ENCODE results near the gene NRF1. TPM values are rescaled to one million over a fixed set of nuclear protein-coding genes. Genes with fewer than 3 reads are reported as not detected.

NRF1 gene
- total and polyA plus RNA-seq, 2 of the 8 experiments (the other 6 are each of a cell fraction or from before 2014, with no cell fraction given), result 18.2 to 21.4 TPM

- Histone ChIP-seq H3K79me1 (ENCODE audit: low read depth, low read length) (no peaks in the 10 kb centered on the region), H3K9ac (replicated peaks in 1 of 4; ENCODE audit: extremely low read depth in 1 of 4, low read depth in 3 of 4, low read length in 3 of 4) (no peak overlapping the region; a peak in 1 of 7 replicates), H3K4ac (replicated peaks; ENCODE audit: insufficient read length, low read depth, low read length) (no peak overlapping the region), H2BK15ac (ENCODE audit: low read length) (no peak overlapping the region), H2AFZ (ENCODE audit: low read length) (no peak overlapping the region), H4K20me1 (replicated peaks in 1 of 2; ENCODE audit: control insufficient read depth in 1 of 2, insufficient read depth in 2 of 2, low read length in 2 of 2) (no peaks in the 10 kb centered on the region), H2BK120ac (replicated peaks; ENCODE audit: low read depth, low read length) (no peak overlapping the region), H4K5ac (ENCODE audit: insufficient read length, low read depth, low read length) (no peak overlapping the region), H4K91ac (replicated peaks; ENCODE audit: insufficient read length, low read length) (no peak overlapping the region), H3K56ac (replicated peaks; ENCODE audit: insufficient read length, low read depth, low read length) (no peak overlapping the region), H4K8ac (ENCODE audit: extremely low read depth, insufficient read depth, low read length) (no peak overlapping the region), H2BK12ac (ENCODE audit: low read depth, low read length) (no peak overlapping the region), H3K18ac (ENCODE audit: extremely low read depth, low read length) (no peak overlapping the region), H3K4me2 (ENCODE audit: insufficient read depth in 1 of 2, low read depth in 2 of 2, low read length in 2 of 2) (no peak overlapping the region), H3K27me3 (replicated peaks in 1 of 4; ENCODE audit: control insufficient read depth in 3 of 4, extremely low read depth in 1 of 4, insufficient read depth in 3 of 4, low read length in 3 of 4) (no peaks in the 10 kb centered on the region), H3K27ac (ENCODE audit: low read depth, low read length) (no peak overlapping the region), H3K23ac (ENCODE audit: insufficient read length) (no peak overlapping the region), H3K4me1 (replicated peaks in 1 of 4; ENCODE audit: control insufficient read depth in 3 of 4, insufficient read depth in 4 of 4, low read length in 3 of 4) (0 out of 7 replicates have a peak, but pooled peaks cover 0 to 2% (median 0%) of the 10 kb centered on the region in 4 experiments), H2BK20ac (ENCODE audit: low read length) (no peak overlapping the region), H3K14ac (ENCODE audit: insufficient read length) (no peak overlapping the region), H2AK5ac (ENCODE audit: low read depth, low read length) (no peak overlapping the region), H3K4me3 (ENCODE audit: extremely low read depth in 1 of 4, insufficient read depth in 2 of 4, low read depth in 3 of 4, low read length in 4 of 4) (no peak overlapping the region), H2BK5ac (ENCODE audit: low read depth, low read length) (no peak overlapping the region), H3K9me3 (ENCODE audit: insufficient read depth in 2 of 2, low read depth in 1 of 2, low read length in 1 of 2) (no peaks in the 10 kb centered on the region), H3K79me2 (ENCODE audit: control insufficient read depth in 1 of 2, insufficient read depth in 2 of 2, low read length in 2 of 2) (no peaks in the 10 kb centered on the region), H3K23me2 (ENCODE audit: low read depth, low read length) (no peaks in the 10 kb centered on the region), H3K36me3 (ENCODE audit: control insufficient read depth in 2 of 4, insufficient read depth in 4 of 4, low read length in 3 of 4) (peaks cover 0 to 13% (median 2%) of the 10 kb centered on the region in 4 experiments; a peak in 3 of 8 replicates)
- FAIRE-seq (no peak), DNase-seq (ENCODE audit: low read depth in 1 of 2, low spot score in 2 of 2) (no peak)
- ChIA-PET CTCF (ENCODE audit: partially characterized antibody) (interaction anchor here (0.8 to 1.1 kb wide), 3 partner anchors 9 to 11 kb away, joined by 3 to 4 read pairs (median 3); no protein-coding TSS in a partner anchor), POLR2A (ENCODE audit: partially characterized antibody) (interaction anchor here (1.3 to 1.6 kb wide), 2 partner anchors 9 to 38 kb away, joined by 3 to 4 read pairs; no protein-coding TSS in a partner anchor)
- TF ChIP-seq SIRT6 (IDR thresholded peaks at IDR 0.05; ENCODE audit: low read length) (no peak), EP300 (IDR thresholded peaks at IDR 0.05; ENCODE audit: borderline replicate concordance in 1 of 2, low read depth in 2 of 2, low read length in 2 of 2) (no peak), RNF2 (IDR thresholded peaks at IDR 0.05; ENCODE audit: borderline replicate concordance, low read depth, low read length, missing control alignments, poor library complexity, severe bottlenecking) (no peak), CTCF (IDR thresholded peaks at IDR 0.05; ENCODE audit: control extremely low read depth in 1 of 3, insufficient read depth in 1 of 3, low read depth in 1 of 3, low read length in 3 of 3) (no peak), BACH1 (IDR thresholded peaks at IDR 0.05; ENCODE audit: low read length) (no peak), EZH2 (IDR thresholded peaks at IDR 0.05; ENCODE audit: low read depth, low read length, severe bottlenecking) (no peak), TAF7 (optimal IDR thresholded peaks at IDR 0.05; ENCODE audit: borderline replicate concordance, low read depth, low read length) (no peak)
- 91% methylated on average over 7 of the region's 7 CpGs; no CpG with 5 or more reads in 1 of the 2 experiments for WGBS, 2 experiments (ENCODE audit: extremely low coverage in 1 of 2, insufficient coverage in 1 of 2, insufficient read length in 1 of 2, insufficient replicate concordance in 2 of 2, low coverage in 1 of 2, low lambda C conversion rate in 2 of 2, missing lambda C conversion rate in 1 of 2)
These were observed 138.6 kb downstream of the NRF1 start for GRCh38 chr7:129750091-129750490.
